HG03025 (cell line): ENCODE data around the gene ACOT9.
"Not testable (repeated sequence)": the region's sequence is repeated elsewhere in the genome, so short reads cannot be mapped to it uniquely, and the experiment has no call there.

Source experiments
- ATAC-seq: cut with Tn5 transposase; IDR thresholded peaks from one replicate; pipeline ENCODE4 v1.9.1; 2021; ENCODE audit warnings: mild to moderate bottlenecking, moderate library complexity; ENCODE audit not compliant: unreplicated experiment, low FRiP score

ACOT9 gene

GRCh38 chrX:23705235-23705634 is 37.8 kb downstream of the ACOT9 start:
- no peak for ATAC-seq

GRCh38 chrX:23704673-23705206 is 38.3 kb downstream of the ACOT9 start:
- no peak for ATAC-seq

- no peak for ATAC-seq
Measured at GRCh38 chrX:23699636-23700194, 43.4 kb downstream of the ACOT9 start.

- ATAC-seq = no peak
Measured at GRCh38 chrX:23694606-23695005, 48.5 kb downstream of the ACOT9 start.

- no peak for ATAC-seq
Measured at GRCh38 chrX:23692166-23692565, 50.9 kb downstream of the ACOT9 start.

- ATAC-seq = not testable (repeated sequence)
Measured at GRCh38 chrX:23676486-23676885, 66.6 kb downstream of the ACOT9 start.

- ATAC-seq = no peak
Measured at GRCh38 chrX:23673108-23673507, 70.0 kb downstream of the ACOT9 start.

GRCh38 chrX:23670528-23670927 is 72.5 kb downstream of the ACOT9 start:
- ATAC-seq = no peak

- ATAC-seq = no peak
Measured at GRCh38 chrX:23668335-23668734, 74.7 kb downstream of the ACOT9 start.

GRCh38 chrX:23667239-23668177 is 75.6 kb downstream of the ACOT9 start, which contains the start of gene PRDX4:
Gene PRDX4, plus strand, starts transcription at chrX:23667493. Its CDS starts 78 bp downstream, at chrX:23667571.
- peak; percentile 67 for ATAC-seq

- no peak for ATAC-seq
Measured at GRCh38 chrX:23666282-23666681, 76.8 kb downstream of the ACOT9 start.

- no peak for ATAC-seq
Measured at GRCh38 chrX:23664496-23664895, 78.6 kb downstream of the ACOT9 start.

- ATAC-seq = no peak
Measured at GRCh38 chrX:23662853-23663252, 80.2 kb downstream of the ACOT9 start.

- no peak for ATAC-seq
Measured at GRCh38 chrX:23662187-23662586, 80.9 kb downstream of the ACOT9 start.

GRCh38 chrX:23661671-23662070 is 81.4 kb downstream of the ACOT9 start:
- no peak for ATAC-seq

- ATAC-seq = no peak
Measured at GRCh38 chrX:23660766-23661132, 82.3 kb downstream of the ACOT9 start.

GRCh38 chrX:23660083-23660765 is 82.9 kb downstream of the ACOT9 start:
- ATAC-seq = not testable (repeated sequence)

- ATAC-seq = no peak
Measured at GRCh38 chrX:23659339-23659738, 83.7 kb downstream of the ACOT9 start.

GRCh38 chrX:23656684-23657083 is 86.4 kb downstream of the ACOT9 start:
- no peak for ATAC-seq

- ATAC-seq = no peak
Measured at GRCh38 chrX:23656091-23656490, 87.0 kb downstream of the ACOT9 start.
